Liver (tissue), 9 donors: Measurements from ENCODE around the gene NEK6. TPM values are rescaled to one million over a fixed set of nuclear protein-coding genes. Genes with fewer than 3 reads are reported as not detected.

ENCODE experiments used
- DNase-seq: peaks from one replicate; pipeline ENCODE4 v3.0.0-alpha.2; 2017; ENCODE audit warnings: low spot score
- H3K27ac ChIP-seq, 2 donors: one replicate each; pipeline ENCODE4 v1.7.0; 2013; ENCODE audit warnings: inconsistent platforms in 2 of 2, low read length in 2 of 2, control low read depth in 1 of 2, low read depth in 1 of 2, mild to moderate bottlenecking in 1 of 2
- H3K27me3 ChIP-seq, 4 donors: one replicate each; pipeline versions ENCODE4 v1.6.1 to v1.7.0; 2013; ENCODE audit warnings: low read length in 3 of 4, inconsistent platforms in 1 of 4, mild to moderate bottlenecking in 1 of 4, moderate library complexity in 1 of 4; ENCODE audit not compliant: control insufficient read depth in 4 of 4, insufficient read depth in 4 of 4
- H3K36me3 ChIP-seq, 4 donors: one replicate each; pipeline versions ENCODE4 v1.6.1 to v1.7.0; 2013; ENCODE audit warnings: low read length in 3 of 4, mild to moderate bottlenecking in 3 of 4, low read depth in 1 of 4, moderate library complexity in 1 of 4; ENCODE audit not compliant: control insufficient read depth in 4 of 4, insufficient read depth in 3 of 4
- H3K4me1 ChIP-seq, 4 donors: one replicate each; pipeline versions ENCODE4 v1.6.1 to v1.7.0; 2013; ENCODE audit warnings: low read length in 3 of 4, mild to moderate bottlenecking in 3 of 4, moderate library complexity in 1 of 4; ENCODE audit not compliant: control insufficient read depth in 4 of 4, insufficient read depth in 4 of 4
- H3K4me3 ChIP-seq, 3 donors: one replicate each; pipeline versions ENCODE4 v1.6.1 to v1.7.0; 2013; ENCODE audit warnings: low read length in 3 of 3, control low read depth in 1 of 3, low read depth in 1 of 3, mild to moderate bottlenecking in 1 of 3
- H3K9ac ChIP-seq, 2 donors: one replicate each; pipeline ENCODE4 v1.7.0; 2013; ENCODE audit warnings: low read length in 2 of 2, mild to moderate bottlenecking in 2 of 2, moderate library complexity in 2 of 2, control low read depth in 1 of 2, low read depth in 1 of 2
- H3K9me3 ChIP-seq, 4 donors: one replicate each; pipeline versions ENCODE4 v1.6.1 to v1.7.0; 2013; ENCODE audit warnings: low read length in 3 of 4; ENCODE audit not compliant: control insufficient read depth in 4 of 4
- CTCF ChIP-seq: fragments of 150-350 bp; IDR thresholded peaks from 2 replicates; pipeline ENCODE4 v1.5.1; 2017; ENCODE audit warnings: improper control_type of control experiment, low read depth, low read length; ENCODE audit not compliant: missing input control
- EGR1 ChIP-seq, 2 donors: IDR thresholded peaks; 2 replicates each; pipeline ENCODE4 v1.6.1; 2016 to 2018; ENCODE audit warnings: antibody characterized with exemption in 2 of 2, low read depth in 2 of 2
- FOXA1 ChIP-seq: IDR thresholded peaks from 2 replicates; pipeline ENCODE4 v1.6.1; 2016; ENCODE audit warnings: antibody characterized with exemption
- FOXA2 ChIP-seq: IDR thresholded peaks from 2 replicates; pipeline ENCODE4 v1.6.1; 2016; ENCODE audit warnings: antibody characterized with exemption
- GABPA ChIP-seq, 2 donors: IDR thresholded peaks in 1 of 2; conservative IDR thresholded peaks in 1 of 2; 2 replicates each; pipeline ENCODE4 v1.6.1; 2016; ENCODE audit warnings: antibody characterized with exemption in 2 of 2, mild to moderate bottlenecking in 1 of 2, moderate library complexity in 1 of 2
- HNF4A ChIP-seq, 2 donors: conservative IDR thresholded peaks; 2 replicates each; pipeline ENCODE4 v1.6.1; 2016; ENCODE audit warnings: antibody characterized with exemption in 2 of 2, mild to moderate bottlenecking in 2 of 2
- HNF4G ChIP-seq: IDR thresholded peaks from 2 replicates; pipeline ENCODE4 v1.6.1; 2016; ENCODE audit warnings: antibody characterized with exemption
- JUND ChIP-seq, 2 donors: IDR thresholded peaks; 2 replicates each; pipeline ENCODE4 v1.6.1; 2016; ENCODE audit warnings: antibody characterized with exemption in 2 of 2
- NR2F2 ChIP-seq: IDR thresholded peaks from 2 replicates; pipeline ENCODE4 v1.6.1; 2016; ENCODE audit warnings: antibody characterized with exemption
- RAD21 ChIP-seq, 2 donors: IDR thresholded peaks; 2 replicates each; pipeline ENCODE4 v1.6.1; 2016; ENCODE audit warnings: antibody characterized with exemption in 2 of 2, mild to moderate bottlenecking in 2 of 2
- SP1 ChIP-seq: IDR thresholded peaks from 2 replicates; pipeline ENCODE4 v1.6.1; 2018; ENCODE audit warnings: antibody characterized with exemption, mild to moderate bottlenecking
- TAF1 ChIP-seq: conservative IDR thresholded peaks from 2 replicates; pipeline ENCODE4 v1.6.1; 2016; ENCODE audit warnings: antibody characterized with exemption, mild to moderate bottlenecking
- YY1 ChIP-seq: IDR thresholded peaks from 2 replicates; pipeline ENCODE4 v1.6.1; 2016; ENCODE audit warnings: antibody characterized with exemption, mild to moderate bottlenecking
- WGBS: extraction: QIAGEN DNeasy Blood & Tissue Kit; methylation state at CpG from one replicate; pipeline ENCODE4 v1.1.7; 2013; 5-methylcytosine and 5-hydroxymethylcytosine counted together
- polyA plus RNA-seq, 2 donors: library from polyadenylated mRNA; stranded (reverse) in 1 of 2; unstranded in 1 of 2; fragments of 200-250 nt in 1 of 2; fragments of >200 nt in 1 of 2; fragmentation: Nextera tagmentation in 1 of 2; extraction: Ambion mirVana in 1 of 2; gene quantifications; one replicate each; pipeline versions ENCODE4 v1.2.1 to v1.2.3, GENCODE V29; 2013 to 2015
- total RNA-seq, 2 donors: library from RNA; depleted of rRNA; stranded (reverse); fragments of >200 nt; gene quantifications; one replicate each; pipeline ENCODE4 v1.2.3, GENCODE V29; 2014
- TF ChIP-seq, protein P1 (sequence below): IDR thresholded peaks from 2 replicates; pipeline ENCODE4 v1.6.1; 2016; ENCODE audit warnings: antibody characterized with exemption, mild to moderate bottlenecking
- donor health status: healthy.
- donor health status: healthy.
- donor health status: healthy.
- donor health status: healthy.
- donor health status: healthy.

Gene NEK6
- total and polyA plus RNA-seq, 4 donors: 32.5 to 49.7 (median 42.5) TPM

- no peaks in the 10 kb centered on the region for H3K27me3 ChIP-seq
- H3K9ac ChIP-seq: no peak overlapping the region
- no peak overlapping the region for H3K4me3 ChIP-seq
- H3K9me3 ChIP-seq: no peaks in the 10 kb centered on the region
- peaks cover 0 to 12% (median 7%) of the 10 kb centered on the region in 4 donors for H3K4me1 ChIP-seq
- no peak for DNase-seq
- no peak overlapping the region for H3K27ac ChIP-seq
- H3K36me3 ChIP-seq: peaks cover 4 to 72% (median 26%) of the 10 kb centered on the region in 4 donors
- whole genome bisulfite sequencing: 89% methylated on average over 9 of the region's 9 CpGs
- TF ChIP-seq YY1 (no peak), CTCF (no peak), HNF4A (conservative IDR thresholded peaks at IDR 0.05) (no peak), EGR1 (IDR thresholded peaks at IDR 0.05; ENCODE audit: low read depth in 2 of 2) (no peak), NR2F2 (no peak), RAD21 (IDR thresholded peaks at IDR 0.05) (no peak), SP1 (no peak), FOXA2 (no peak)
These were observed 88.1 kb downstream of the NEK6 start for GRCh38 chr9:124345751-124346281.

GRCh38 chr9:124346347-124347163, 88.8 kb downstream of the NEK6 start:
- H3K4me1 ChIP-seq: peaks cover 0 to 17% (median 13%) of the 10 kb centered on the region in 4 donors
- no peak overlapping the region for H3K27ac ChIP-seq
- H3K36me3 ChIP-seq: peaks cover 4 to 75% (median 28%) of the 10 kb centered on the region in 4 donors
- H3K27me3 ChIP-seq: no peaks in the 10 kb centered on the region
- no peak overlapping the region for H3K9ac ChIP-seq
- no peaks in the 10 kb centered on the region for H3K9me3 ChIP-seq
- 93% methylated on average over 34 of the region's 34 CpGs for WGBS
- TF ChIP-seq CTCF: no peak
- no peak for TF ChIP-seq HNF4G
- TF ChIP-seq, protein P1, sequence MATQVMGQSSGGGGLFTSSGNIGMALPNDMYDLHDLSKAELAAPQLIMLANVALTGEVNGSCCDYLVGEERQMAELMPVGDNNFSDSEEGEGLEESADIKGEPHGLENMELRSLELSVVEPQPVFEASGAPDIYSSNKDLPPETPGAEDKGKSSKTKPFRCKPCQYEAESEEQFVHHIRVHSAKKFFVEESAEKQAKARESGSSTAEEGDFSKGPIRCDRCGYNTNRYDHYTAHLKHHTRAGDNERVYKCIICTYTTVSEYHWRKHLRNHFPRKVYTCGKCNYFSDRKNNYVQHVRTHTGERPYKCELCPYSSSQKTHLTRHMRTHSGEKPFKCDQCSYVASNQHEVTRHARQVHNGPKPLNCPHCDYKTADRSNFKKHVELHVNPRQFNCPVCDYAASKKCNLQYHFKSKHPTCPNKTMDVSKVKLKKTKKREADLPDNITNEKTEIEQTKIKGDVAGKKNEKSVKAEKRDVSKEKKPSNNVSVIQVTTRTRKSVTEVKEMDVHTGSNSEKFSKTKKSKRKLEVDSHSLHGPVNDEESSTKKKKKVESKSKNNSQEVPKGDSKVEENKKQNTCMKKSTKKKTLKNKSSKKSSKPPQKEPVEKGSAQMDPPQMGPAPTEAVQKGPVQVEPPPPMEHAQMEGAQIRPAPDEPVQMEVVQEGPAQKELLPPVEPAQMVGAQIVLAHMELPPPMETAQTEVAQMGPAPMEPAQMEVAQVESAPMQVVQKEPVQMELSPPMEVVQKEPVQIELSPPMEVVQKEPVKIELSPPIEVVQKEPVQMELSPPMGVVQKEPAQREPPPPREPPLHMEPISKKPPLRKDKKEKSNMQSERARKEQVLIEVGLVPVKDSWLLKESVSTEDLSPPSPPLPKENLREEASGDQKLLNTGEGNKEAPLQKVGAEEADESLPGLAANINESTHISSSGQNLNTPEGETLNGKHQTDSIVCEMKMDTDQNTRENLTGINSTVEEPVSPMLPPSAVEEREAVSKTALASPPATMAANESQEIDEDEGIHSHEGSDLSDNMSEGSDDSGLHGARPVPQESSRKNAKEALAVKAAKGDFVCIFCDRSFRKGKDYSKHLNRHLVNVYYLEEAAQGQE: no peak
- no peak for TF ChIP-seq GABPA (IDR thresholded peaks at IDR 0.05 in 1 of 2, conservative IDR thresholded peaks at IDR 0.05 in 1 of 2)
- no peak for TF ChIP-seq JUND (IDR thresholded peaks at IDR 0.05)
- TF ChIP-seq FOXA2: no peak
- TF ChIP-seq NR2F2: no peak
- no peak for TF ChIP-seq FOXA1
- no peak for TF ChIP-seq EGR1 (IDR thresholded peaks at IDR 0.05; ENCODE audit: low read depth in 2 of 2)
- TF ChIP-seq TAF1: no peak
- no peak for DNase-seq
- no peak overlapping the region for H3K4me3 ChIP-seq
